GM10847 (cell line): ENCODE results near the gene AZIN2.

ENCODE experiments used
- POLR2A ChIP-seq: IDR thresholded peaks from 2 replicates; pipeline ENCODE4 v1.6.1; 2011; ENCODE audit not compliant: insufficient read length; ENCODE audit errors: extremely low read depth

Gene AZIN2

GRCh38 chr1:33049371-33049770, 31.6 kb upstream of the AZIN2 start:
- TF ChIP-seq POLR2A: no peak

GRCh38 chr1:33050221-33051076, 30.5 kb upstream of the AZIN2 start:
- TF ChIP-seq POLR2A: no peak

- no peak for TF ChIP-seq POLR2A
Measured at GRCh38 chr1:33055210-33056008, 25.5 kb upstream of the AZIN2 start.

- TF ChIP-seq POLR2A: no peak
Measured at GRCh38 chr1:33056426-33056825, 24.5 kb upstream of the AZIN2 start.

GRCh38 chr1:33057095-33057494, 23.9 kb upstream of the AZIN2 start:
- TF ChIP-seq POLR2A: no peak

GRCh38 chr1:33060579-33061083, 20.3 kb upstream of the AZIN2 start:
- no peak for TF ChIP-seq POLR2A

GRCh38 chr1:33061834-33062233, 19.1 kb upstream of the AZIN2 start:
- TF ChIP-seq POLR2A: no peak

GRCh38 chr1:33065301-33065700, 15.7 kb upstream of the AZIN2 start:
- no peak for TF ChIP-seq POLR2A

- TF ChIP-seq POLR2A: no peak
Measured at GRCh38 chr1:33070628-33071027, 10.3 kb upstream of the AZIN2 start.

GRCh38 chr1:33072707-33073106, 8.2 kb upstream of the AZIN2 start:
- no peak for TF ChIP-seq POLR2A

GRCh38 chr1:33074193-33074945, 6.6 kb upstream of the AZIN2 start:
- no peak for TF ChIP-seq POLR2A

- TF ChIP-seq POLR2A: no peak
Measured at GRCh38 chr1:33078030-33078591, 2.8 kb upstream of the AZIN2 start.

GRCh38 chr1:33080373-33080772, 580 bp upstream of the AZIN2 start:
- TF ChIP-seq POLR2A: no peak

- TF ChIP-seq POLR2A: no peak
Measured at GRCh38 chr1:33081554-33082305, 777 bp downstream of the AZIN2 start.
